ENCODE results near the gene C19orf25. TPM values are rescaled to one million over a fixed set of nuclear protein-coding genes. Genes with fewer than 3 reads are reported as not detected.

Gene C19orf25
- total and polyA plus RNA-seq, 2 of the 13 experiments (the other 11 are each of a cell fraction or from before 2014, with no cell fraction given): 14.2 to 32.4 TPM

DNA sequence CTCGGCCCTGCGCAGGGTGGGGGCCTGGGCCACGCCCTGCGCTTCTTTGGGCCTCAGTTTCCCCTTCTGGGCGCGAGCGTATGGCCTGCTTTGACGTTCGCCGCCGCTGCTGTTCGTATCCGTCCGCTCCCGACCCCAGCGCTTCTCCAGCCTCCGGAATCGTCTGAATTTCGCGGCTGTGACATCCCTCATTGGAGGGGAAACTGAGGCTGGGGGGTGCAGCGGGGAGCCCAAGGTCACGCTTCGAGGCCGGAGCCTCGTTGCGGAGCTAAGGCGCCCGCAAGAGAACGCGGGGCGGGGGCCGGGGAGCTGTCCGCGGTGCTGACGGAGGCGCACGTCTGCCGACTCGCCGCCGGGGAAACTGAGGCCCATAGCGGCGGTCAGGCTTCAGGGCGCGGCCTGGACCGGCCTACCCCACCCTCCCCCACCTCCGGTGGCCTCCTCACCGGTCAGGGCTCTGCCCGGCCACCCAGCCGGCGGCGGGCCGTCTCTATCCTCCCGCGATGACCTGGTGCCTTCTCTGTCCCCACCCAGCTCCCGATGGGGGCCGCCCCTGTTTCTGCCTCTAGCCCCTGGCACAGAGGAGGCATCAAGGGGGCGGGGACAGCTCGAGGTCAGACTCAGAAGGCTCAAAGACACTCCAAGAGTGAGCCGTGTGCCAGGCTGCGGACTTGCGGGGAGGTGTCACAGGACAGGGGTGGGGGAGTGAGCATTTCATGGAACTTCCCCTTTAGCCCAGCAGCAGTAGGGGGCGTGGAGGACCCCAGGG lies 32.1 kb downstream of the C19orf25 start (continued):
- TF ChIP-seq, protein P1, sequence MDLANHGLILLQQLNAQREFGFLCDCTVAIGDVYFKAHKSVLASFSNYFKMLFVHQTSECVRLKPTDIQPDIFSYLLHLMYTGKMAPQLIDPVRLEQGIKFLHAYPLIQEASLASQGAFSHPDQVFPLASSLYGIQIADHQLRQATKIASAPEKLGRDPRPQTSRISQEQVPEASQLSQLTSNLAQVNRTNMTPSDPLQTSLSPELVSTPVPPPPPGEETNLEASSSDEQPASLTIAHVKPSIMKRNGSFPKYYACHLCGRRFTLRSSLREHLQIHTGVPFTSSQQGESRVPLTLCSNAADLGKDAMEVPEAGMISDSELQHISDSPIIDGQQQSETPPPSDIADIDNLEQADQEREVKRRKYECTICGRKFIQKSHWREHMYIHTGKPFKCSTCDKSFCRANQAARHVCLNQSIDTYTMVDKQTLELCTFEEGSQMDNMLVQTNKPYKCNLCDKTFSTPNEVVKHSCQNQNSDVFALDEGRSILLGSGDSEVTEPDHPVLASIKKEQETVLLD (CRISPR knock-in tag; IDR thresholded peaks at IDR 0.05; ENCODE audit: low read depth): no peak
- TF ChIP-seq SP4 (CRISPR knock-in tag; IDR thresholded peaks at IDR 0.05) (no peak), BHLHE40 (IDR thresholded peaks at IDR 0.05; ENCODE audit: low read length) (no peak), ZNF619 (CRISPR knock-in tag; IDR thresholded peaks at IDR 0.05) (0 out of 2 replicates have a peak, but pooled peaks have one; percentile 56), ZNF274 (CRISPR knock-in tag; IDR thresholded peaks at IDR 0.05) (peak; percentile 67; the same call in 1 of the 2 replicates), CBX1 (IDR thresholded peaks at IDR 0.05; ENCODE audit: low read depth) (no peak), ZNF326 (CRISPR knock-in tag; IDR thresholded peaks at IDR 0.05; ENCODE audit: borderline replicate concordance) (no peak), NR2C2 (CRISPR knock-in tag; IDR thresholded peaks at IDR 0.05; ENCODE audit: borderline replicate concordance) (no peak), TBX3 (IDR thresholded peaks at IDR 0.05; ENCODE audit: borderline replicate concordance) (no peak), ARNTL (CRISPR knock-in tag; IDR thresholded peaks at IDR 0.05) (no peak), TAF1 (CRISPR knock-in tag; IDR thresholded peaks at IDR 0.05) (no peak), ZNF33B (CRISPR knock-in tag; IDR thresholded peaks at IDR 0.05) (no peak), SALL1 (CRISPR knock-in tag; IDR thresholded peaks at IDR 0.05) (peak; percentile 80), ZNF101 (CRISPR knock-in tag; IDR thresholded peaks at IDR 0.05; ENCODE audit: borderline replicate concordance, low read depth) (no peak), RBM22 (optimal IDR thresholded peaks at IDR 0.05; ENCODE audit: low read length) (no peak), MAFK (conservative IDR thresholded peaks at IDR 0.05 in 1 of 2, IDR thresholded peaks at IDR 0.05 in 1 of 2; ENCODE audit: low read length in 2 of 2) (no peak), PLRG1 (conservative IDR thresholded peaks at IDR 0.05) (no peak), RORA (CRISPR knock-in tag; IDR thresholded peaks at IDR 0.05) (no peak), RFX1 (IDR thresholded peaks at IDR 0.05) (no peak)
- TF ChIP-seq, protein P2, sequence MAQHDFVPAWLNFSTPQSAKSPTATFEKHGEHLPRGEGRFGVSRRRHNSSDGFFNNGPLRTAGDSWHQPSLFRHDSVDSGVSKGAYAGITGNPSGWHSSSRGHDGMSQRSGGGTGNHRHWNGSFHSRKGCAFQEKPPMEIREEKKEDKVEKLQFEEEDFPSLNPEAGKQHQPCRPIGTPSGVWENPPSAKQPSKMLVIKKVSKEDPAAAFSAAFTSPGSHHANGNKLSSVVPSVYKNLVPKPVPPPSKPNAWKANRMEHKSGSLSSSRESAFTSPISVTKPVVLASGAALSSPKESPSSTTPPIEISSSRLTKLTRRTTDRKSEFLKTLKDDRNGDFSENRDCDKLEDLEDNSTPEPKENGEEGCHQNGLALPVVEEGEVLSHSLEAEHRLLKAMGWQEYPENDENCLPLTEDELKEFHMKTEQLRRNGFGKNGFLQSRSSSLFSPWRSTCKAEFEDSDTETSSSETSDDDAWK (CRISPR knock-in tag; IDR thresholded peaks at IDR 0.05): no peak
- TF ChIP-seq, protein P3, sequence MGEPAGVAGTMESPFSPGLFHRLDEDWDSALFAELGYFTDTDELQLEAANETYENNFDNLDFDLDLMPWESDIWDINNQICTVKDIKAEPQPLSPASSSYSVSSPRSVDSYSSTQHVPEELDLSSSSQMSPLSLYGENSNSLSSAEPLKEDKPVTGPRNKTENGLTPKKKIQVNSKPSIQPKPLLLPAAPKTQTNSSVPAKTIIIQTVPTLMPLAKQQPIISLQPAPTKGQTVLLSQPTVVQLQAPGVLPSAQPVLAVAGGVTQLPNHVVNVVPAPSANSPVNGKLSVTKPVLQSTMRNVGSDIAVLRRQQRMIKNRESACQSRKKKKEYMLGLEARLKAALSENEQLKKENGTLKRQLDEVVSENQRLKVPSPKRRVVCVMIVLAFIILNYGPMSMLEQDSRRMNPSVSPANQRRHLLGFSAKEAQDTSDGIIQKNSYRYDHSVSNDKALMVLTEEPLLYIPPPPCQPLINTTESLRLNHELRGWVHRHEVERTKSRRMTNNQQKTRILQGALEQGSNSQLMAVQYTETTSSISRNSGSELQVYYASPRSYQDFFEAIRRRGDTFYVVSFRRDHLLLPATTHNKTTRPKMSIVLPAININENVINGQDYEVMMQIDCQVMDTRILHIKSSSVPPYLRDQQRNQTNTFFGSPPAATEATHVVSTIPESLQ (CRISPR knock-in tag; conservative IDR thresholded peaks at IDR 0.05): no peak
- TF ChIP-seq, protein P4, sequence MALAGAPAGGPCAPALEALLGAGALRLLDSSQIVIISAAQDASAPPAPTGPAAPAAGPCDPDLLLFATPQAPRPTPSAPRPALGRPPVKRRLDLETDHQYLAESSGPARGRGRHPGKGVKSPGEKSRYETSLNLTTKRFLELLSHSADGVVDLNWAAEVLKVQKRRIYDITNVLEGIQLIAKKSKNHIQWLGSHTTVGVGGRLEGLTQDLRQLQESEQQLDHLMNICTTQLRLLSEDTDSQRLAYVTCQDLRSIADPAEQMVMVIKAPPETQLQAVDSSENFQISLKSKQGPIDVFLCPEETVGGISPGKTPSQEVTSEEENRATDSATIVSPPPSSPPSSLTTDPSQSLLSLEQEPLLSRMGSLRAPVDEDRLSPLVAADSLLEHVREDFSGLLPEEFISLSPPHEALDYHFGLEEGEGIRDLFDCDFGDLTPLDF (CRISPR knock-in tag; IDR thresholded peaks at IDR 0.05): no peak
- TF ChIP-seq, protein P5, sequence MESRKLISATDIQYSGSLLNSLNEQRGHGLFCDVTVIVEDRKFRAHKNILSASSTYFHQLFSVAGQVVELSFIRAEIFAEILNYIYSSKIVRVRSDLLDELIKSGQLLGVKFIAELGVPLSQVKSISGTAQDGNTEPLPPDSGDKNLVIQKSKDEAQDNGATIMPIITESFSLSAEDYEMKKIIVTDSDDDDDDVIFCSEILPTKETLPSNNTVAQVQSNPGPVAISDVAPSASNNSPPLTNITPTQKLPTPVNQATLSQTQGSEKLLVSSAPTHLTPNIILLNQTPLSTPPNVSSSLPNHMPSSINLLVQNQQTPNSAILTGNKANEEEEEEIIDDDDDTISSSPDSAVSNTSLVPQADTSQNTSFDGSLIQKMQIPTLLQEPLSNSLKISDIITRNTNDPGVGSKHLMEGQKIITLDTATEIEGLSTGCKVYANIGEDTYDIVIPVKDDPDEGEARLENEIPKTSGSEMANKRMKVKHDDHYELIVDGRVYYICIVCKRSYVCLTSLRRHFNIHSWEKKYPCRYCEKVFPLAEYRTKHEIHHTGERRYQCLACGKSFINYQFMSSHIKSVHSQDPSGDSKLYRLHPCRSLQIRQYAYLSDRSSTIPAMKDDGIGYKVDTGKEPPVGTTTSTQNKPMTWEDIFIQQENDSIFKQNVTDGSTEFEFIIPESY (CRISPR knock-in tag; IDR thresholded peaks at IDR 0.05): no peak
